H1 (cell line): ENCODE data around the gene INPP5J. TPM values are rescaled to one million over a fixed set of nuclear protein-coding genes. Genes with fewer than 3 reads are reported as not detected.
A peak's percentile ranks its signal among the peaks of the same experiment; 100 is the strongest.

Experiments used
- CTCF ChIA-PET: fragments of 300-600 bp; sonication (Branson Sonifier 250); formaldehyde crosslinking; loops from one replicate; lab custom pipeline; 2021; ENCODE audit not compliant: partially characterized antibody; lab: Charles Lee
- POLR2A ChIA-PET: fragments of 300-600 bp; sonication (Branson Sonifier 250); formaldehyde crosslinking; loops from one replicate; lab custom pipeline; 2021; ENCODE audit warnings: inconsistent platforms; ENCODE audit not compliant: partially characterized antibody; lab: Charles Lee
- DNase-seq, 2 experiments: peaks; one replicate each; pipeline versions ENCODE4 v3.0.0 to v3.0.0-alpha.2; 2010 to 2022; ENCODE audit warnings: low spot score in 2 of 2, low read depth in 1 of 2, mixed read lengths in 1 of 2
- FAIRE-seq: peaks from 2 replicates; lab custom pipeline; 2011; peaks lifted over from hg19 to GRCh38; lab: Jason Lieb, UNC
- H2AFZ ChIP-seq: 2 replicates; pipeline ENCODE4 v1.8.1; 2012; ENCODE audit warnings: low read length, inconsistent platforms
- H2AK5ac ChIP-seq: 2 replicates; pipeline ENCODE4 v1.6.1; 2013; ENCODE audit warnings: low read depth, low read length
- H2BK120ac ChIP-seq: replicated peaks from 2 replicates; pipeline ENCODE3; 2013; ENCODE audit warnings: low read depth, low read length, inconsistent platforms
- H2BK12ac ChIP-seq: 2 replicates; pipeline ENCODE4 v1.6.1; 2013; ENCODE audit warnings: low read depth, low read length
- H2BK15ac ChIP-seq: 2 replicates; pipeline ENCODE4 v1.6.1; 2013; ENCODE audit warnings: low read length
- H2BK20ac ChIP-seq: 2 replicates; pipeline ENCODE4 v1.6.1; 2013; ENCODE audit warnings: low read length
- H2BK5ac ChIP-seq: 2 replicates; pipeline ENCODE4 v1.6.1; 2013; ENCODE audit warnings: low read depth, low read length
- H3K14ac ChIP-seq: 2 replicates; pipeline ENCODE4 v1.6.1; 2013; ENCODE audit warnings: inconsistent platforms; ENCODE audit not compliant: insufficient read length
- H3K18ac ChIP-seq: 2 replicates; pipeline ENCODE4 v1.6.1; 2013; ENCODE audit warnings: low read length; ENCODE audit errors: extremely low read depth
- H3K23ac ChIP-seq: 2 replicates; pipeline ENCODE4 v1.6.1; 2013; ENCODE audit warnings: inconsistent platforms; ENCODE audit not compliant: insufficient read length
- H3K23me2 ChIP-seq: 2 replicates; pipeline ENCODE4 v1.6.1; 2013; ENCODE audit warnings: low read depth, low read length
- H3K27ac ChIP-seq: 2 replicates; pipeline ENCODE4 v1.6.1; 2011; ENCODE audit warnings: low read depth, low read length, inconsistent platforms
- H3K27me3 ChIP-seq, 4 experiments: replicated peaks in 1 of 4; 1 replicate in 1 of 4; 2 replicates in 3 of 4; pipeline versions ENCODE4 v1.6.1 to v1.8.1; 2011 to 2013; ENCODE audit warnings: low read length in 3 of 4, mild to moderate bottlenecking in 3 of 4, inconsistent platforms in 2 of 4, mixed read lengths in 2 of 4, moderate library complexity in 1 of 4; ENCODE audit not compliant: control insufficient read depth in 3 of 4, insufficient read depth in 3 of 4; ENCODE audit errors: extremely low read depth in 1 of 4
- H3K36me3 ChIP-seq, 4 experiments: 2 replicates each; pipeline versions ENCODE4 v1.6.1 to v1.8.1; 2011 to 2013; ENCODE audit warnings: mild to moderate bottlenecking in 4 of 4, low read length in 3 of 4, moderate library complexity in 2 of 4, control low read depth in 1 of 4, inconsistent platforms in 1 of 4; ENCODE audit not compliant: insufficient read depth in 4 of 4, control insufficient read depth in 2 of 4
- H3K4ac ChIP-seq: replicated peaks from 2 replicates; pipeline ENCODE3; 2013; ENCODE audit warnings: low read length, low read depth, mixed read lengths, inconsistent platforms; ENCODE audit not compliant: insufficient read length
- H3K4me1 ChIP-seq, 4 experiments: replicated peaks in 1 of 4; 1 replicate in 1 of 4; 2 replicates in 3 of 4; pipeline versions ENCODE4 v1.6.1 to v1.8.1; 2011 to 2013; ENCODE audit warnings: low read length in 3 of 4, inconsistent platforms in 2 of 4, mixed read lengths in 1 of 4; ENCODE audit not compliant: insufficient read depth in 4 of 4, control insufficient read depth in 3 of 4
- H3K4me2 ChIP-seq, 2 experiments: 2 replicates each; pipeline versions ENCODE4 v1.6.1 to v1.8.1; 2011 to 2013; ENCODE audit warnings: low read depth in 2 of 2, low read length in 2 of 2, control low read depth in 1 of 2, inconsistent platforms in 1 of 2, mild to moderate bottlenecking in 1 of 2; ENCODE audit not compliant: insufficient read depth in 1 of 2
- H3K4me3 ChIP-seq, 4 experiments: fragments of 200-600, 300-600 bp in 1 of 4; sonication (generic), shearing (Covaris generic), sonication (Bioruptor Twin) in 1 of 4; 2 replicates each; pipeline versions ENCODE4 v1.5.1 to v1.8.1; 2011 to 2016; ENCODE audit warnings: low read length in 4 of 4, low read depth in 3 of 4, control low read depth in 2 of 4, inconsistent platforms in 2 of 4, mild to moderate bottlenecking in 2 of 4, mixed read lengths in 1 of 4, moderate library complexity in 1 of 4; ENCODE audit not compliant: insufficient read depth in 2 of 4; ENCODE audit errors: extremely low read depth in 1 of 4
- H3K56ac ChIP-seq: replicated peaks from 2 replicates; pipeline ENCODE3; 2013; ENCODE audit warnings: low read depth, mild to moderate bottlenecking, mixed read lengths, low read length, inconsistent platforms; ENCODE audit not compliant: insufficient read length
- H3K79me1 ChIP-seq: 2 replicates; pipeline ENCODE4 v1.6.1; 2013; ENCODE audit warnings: low read depth, low read length, control low read depth
- H3K79me2 ChIP-seq, 2 experiments: 2 replicates each; pipeline versions ENCODE4 v1.6.1 to v1.8.1; 2012 to 2013; ENCODE audit warnings: low read length in 2 of 2, mild to moderate bottlenecking in 2 of 2, inconsistent platforms in 1 of 2; ENCODE audit not compliant: insufficient read depth in 2 of 2, control insufficient read depth in 1 of 2
- H3K9ac ChIP-seq, 4 experiments: replicated peaks in 1 of 4; 1 replicate in 1 of 4; 2 replicates in 3 of 4; pipeline versions ENCODE4 v1.6.1 to v1.8.1; 2011 to 2013; ENCODE audit warnings: low read depth in 3 of 4, low read length in 3 of 4, control low read depth in 2 of 4, mild to moderate bottlenecking in 2 of 4, moderate library complexity in 2 of 4, inconsistent platforms in 1 of 4; ENCODE audit errors: extremely low read depth in 1 of 4
- H3K9me3 ChIP-seq, 2 experiments: 2 replicates each; pipeline versions ENCODE4 v1.6.1 to v1.8.1; 2012 to 2013; ENCODE audit warnings: mild to moderate bottlenecking in 2 of 2, moderate library complexity in 2 of 2, control low read depth in 1 of 2, inconsistent platforms in 1 of 2, low read depth in 1 of 2, low read length in 1 of 2, mixed read lengths in 1 of 2; ENCODE audit not compliant: insufficient read depth in 2 of 2
- H4K20me1 ChIP-seq, 2 experiments: replicated peaks in 1 of 2; 2 replicates each; pipeline versions ENCODE3 to v1.8.1; 2011 to 2013; ENCODE audit warnings: inconsistent platforms in 2 of 2, low read length in 2 of 2, mild to moderate bottlenecking in 1 of 2; ENCODE audit not compliant: insufficient read depth in 2 of 2, control insufficient read depth in 1 of 2
- H4K5ac ChIP-seq: 2 replicates; pipeline ENCODE4 v1.6.1; 2013; ENCODE audit warnings: low read length, low read depth, mixed read lengths, inconsistent platforms; ENCODE audit not compliant: insufficient read length
- H4K8ac ChIP-seq: 2 replicates; pipeline ENCODE4 v1.8.0; 2013; ENCODE audit warnings: mild to moderate bottlenecking, moderate library complexity, low read length, inconsistent platforms; ENCODE audit not compliant: insufficient read depth; ENCODE audit errors: extremely low read depth
- H4K91ac ChIP-seq: replicated peaks from 2 replicates; pipeline ENCODE3; 2013; ENCODE audit warnings: low read length, mixed read lengths, inconsistent platforms; ENCODE audit not compliant: insufficient read length
- BRCA1 ChIP-seq: IDR thresholded peaks from 2 replicates; pipeline ENCODE4 v1.6.1; 2012; ENCODE audit warnings: low read depth, low read length, improper control_type of control experiment
- CHD1 ChIP-seq: IDR thresholded peaks from 2 replicates; pipeline ENCODE4 v1.6.1; 2012; ENCODE audit warnings: low read depth, low read length, improper control_type of control experiment
- CREB1 ChIP-seq: IDR thresholded peaks from 2 replicates; pipeline ENCODE4 v1.6.1; 2012; ENCODE audit warnings: inconsistent platforms
- HDAC6 ChIP-seq: IDR thresholded peaks from one replicate; pipeline ENCODE4 v1.7.1; 2012; ENCODE audit warnings: low read depth, mild to moderate bottlenecking, inconsistent platforms, low read length, moderate library complexity
- JUN ChIP-seq: IDR thresholded peaks from 2 replicates; pipeline ENCODE4 v1.6.1; 2011; ENCODE audit warnings: low read depth, mild to moderate bottlenecking, improper control_type of control experiment, low read length
- POLR2AphosphoS5 ChIP-seq: IDR thresholded peaks from 2 replicates; pipeline ENCODE4 v1.6.1; 2011; ENCODE audit warnings: low read depth, low read length
- SAP30 ChIP-seq: fragments of 300-600 bp; sonication (generic); IDR thresholded peaks from 2 replicates; pipeline ENCODE4 v1.7.1; 2012; ENCODE audit warnings: low read length, moderate library complexity, mild to moderate bottlenecking, inconsistent platforms; ENCODE audit not compliant: insufficient read depth, insufficient replicate concordance
- SRF ChIP-seq: IDR thresholded peaks from 2 replicates; pipeline ENCODE4 v1.6.1; 2011; ENCODE audit warnings: mild to moderate bottlenecking, low read depth, low read length, moderate library complexity
- TAF7 ChIP-seq: optimal IDR thresholded peaks from 2 replicates; pipeline ENCODE3; 2011; ENCODE audit warnings: low read depth, mild to moderate bottlenecking, inconsistent platforms, low read length, moderate library complexity, borderline replicate concordance
- TBP ChIP-seq: IDR thresholded peaks from 2 replicates; pipeline ENCODE4 v1.6.1; 2011; ENCODE audit warnings: low read depth, low read length, improper control_type of control experiment
- whole genome bisulfite sequencing, 2 experiments: shearing (Covaris generic) in 1 of 2; methylation state at CpG; one replicate each; pipeline versions ENCODE4 v1.1.6 to v1.1.7; 2013 to 2015; ENCODE audit warnings: low lambda C conversion rate in 2 of 2, mixed read lengths in 2 of 2, inconsistent platforms in 1 of 2, low coverage in 1 of 2, missing lambda C conversion rate in 1 of 2; ENCODE audit not compliant: insufficient replicate concordance in 2 of 2, insufficient coverage in 1 of 2, insufficient read length in 1 of 2; ENCODE audit errors: extremely low coverage in 1 of 2, missing lambda C conversion rate in 1 of 2; 5-methylcytosine and 5-hydroxymethylcytosine counted together
- polyA plus RNA-seq, 7 experiments: library from polyadenylated mRNA; depleted of rRNA in 3 of 7; stranded (reverse) in 5 of 7; unstranded in 2 of 7; fragments of >200 nt in 5 of 7; fragments of 200-250 nt in 2 of 7; gene quantifications; 1 replicate in 5 of 7; 2 replicates in 1 of 7; 4 replicates in 1 of 7; pipeline versions ENCODE4 v1.2.1 to v1.2.3, GENCODE V29; 2011 to 2013; ENCODE audit warnings: missing spikeins in 2 of 7, mixed read lengths in 2 of 7
- total RNA-seq: library from RNA; stranded (reverse); fragmentation: NEBNext Ultra II Directional; extraction: Animal tissue kit (Norgen Biotek cat#: 25700); gene quantifications from 2 replicates; pipeline ENCODE4 v1.2.1, GENCODE V29; 2021
- TF ChIP-seq, protein P1 (sequence below): IDR thresholded peaks from 2 replicates; pipeline ENCODE4 v1.6.1; 2012; ENCODE audit warnings: inconsistent platforms

INPP5J gene
- total and polyA plus RNA-seq, 2 of the 8 experiments (the other 6 are each of a cell fraction or from before 2014, with no cell fraction given) = 5.4 to 6.0 TPM

DNA sequence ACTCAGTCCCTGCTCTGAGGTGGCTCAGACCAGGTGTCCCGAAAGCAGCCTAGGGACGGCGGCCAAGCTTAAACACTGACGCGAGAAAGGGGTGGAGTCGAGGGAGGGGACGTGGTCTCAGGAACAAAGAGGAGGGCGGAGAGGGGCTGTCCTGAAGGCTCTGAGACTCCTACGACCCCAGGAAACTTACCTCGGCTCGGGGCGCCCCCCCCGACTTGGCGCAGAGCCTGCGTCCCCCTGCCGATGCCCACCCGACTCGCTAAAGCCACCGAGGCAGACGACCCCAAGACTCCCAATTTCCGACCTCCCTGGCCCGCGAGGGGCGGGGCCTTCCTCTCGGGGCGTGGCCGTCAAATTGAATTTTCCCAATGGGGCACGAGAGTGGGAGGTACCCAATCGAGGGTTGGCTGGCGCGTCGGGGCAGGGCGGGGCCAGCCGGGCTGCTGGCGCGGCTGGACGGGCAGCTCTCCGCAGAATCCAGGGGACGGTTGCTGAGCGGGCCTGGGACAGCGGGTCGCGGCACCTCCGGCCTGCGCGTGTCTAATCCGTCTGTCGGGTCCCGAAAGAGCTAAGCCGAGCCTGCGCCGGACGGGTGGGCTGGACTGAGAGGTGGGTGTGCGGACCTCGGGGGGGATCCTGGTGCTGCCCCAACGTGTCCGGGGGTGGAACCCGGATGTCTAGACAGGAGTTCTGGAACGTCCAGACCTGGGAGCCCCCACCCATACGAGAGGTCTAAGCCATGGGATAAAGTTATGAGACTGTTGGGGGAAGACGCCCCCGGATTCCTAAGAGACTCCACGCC is 41.7 kb upstream of the INPP5J start, which contains the start of gene SMTN:
TSS of gene SMTN (plus strand) at position 471 of the 802 bp plus-strand sequence. CDS start 1,941 bp downstream, outside the sequence.
- Histone ChIP-seq H2AK5ac (no peak within 1 kb of the TSS), H3K56ac (peak within 1 kb of the TSS; percentile 36), H3K79me1 (no peaks in the 10 kb centered on the region; the same call in 1 of the 2 replicates), H3K4ac (no peak within 1 kb of the TSS), H3K36me3 (no peaks in the 10 kb centered on the region), H2BK120ac (no peak within 1 kb of the TSS), H2BK15ac (0 out of 2 replicates have a peak within 1 kb of the TSS, but pooled peaks have one; percentile 50), H2BK20ac (no peak within 1 kb of the TSS), H3K27ac (peak within 1 kb of the TSS; percentile 84; the same call in 1 of the 2 replicates), H4K5ac (peak within 1 kb of the TSS; percentile 61), H4K8ac (peak within 1 kb of the TSS; percentile 93), H3K9ac (peak within 1 kb of the TSS; percentile 77 to 89 (median 84)), H4K91ac (no peak within 1 kb of the TSS), H4K20me1 (peaks cover 3 to 7% of the 10 kb centered on the region in 2 experiments), H3K79me2 (peaks cover 0 to 9% of the 10 kb centered on the region in 2 experiments; a peak in 1 of 4 replicates), H3K4me3 (peak within 1 kb of the TSS; percentile 69 to 80 (median 74)), H3K4me1 (peaks cover 0 to 27% (median 16%) of the 10 kb centered on the region in 4 experiments; a peak in 6 of 7 replicates), H2AFZ (no peak within 1 kb of the TSS), H3K23ac (no peak within 1 kb of the TSS), H3K23me2 (peaks cover 14% of the 10 kb centered on the region), H3K27me3 (peaks cover 0 to 5% (median 2%) of the 10 kb centered on the region in 4 experiments; a peak in 3 of 7 replicates), H3K18ac (peak within 1 kb of the TSS; percentile 79), H2BK5ac (peak within 1 kb of the TSS; percentile 76), H3K9me3 (no peaks in the 10 kb centered on the region), H2BK12ac (peak within 1 kb of the TSS; percentile 1; the same call in 1 of the 2 replicates), H3K14ac (no peak within 1 kb of the TSS), H3K4me2 (peak within 1 kb of the TSS; percentile 82)
- DNase-seq (peak; percentile 79 to 99), FAIRE-seq (peak; percentile 52)
- CTCF ChIA-PET = interaction anchor here (0.6 to 13.3 kb wide), 6 partner anchors 17 to 134 kb away, joined by 3 to 207 read pairs (median 5); partner anchors contain the start of gene SELENOM
- 1% methylated on average over 40 of the region's 63 CpGs; no CpG with 5 or more reads in 1 of the 2 experiments for WGBS, 2 experiments
- POLR2A ChIA-PET = interaction anchor here (0.5 to 12.2 kb wide), 11 partner anchors 10 to 172 kb away, joined by 3 to 220 read pairs (median 3); partner anchors contain the start of genes MORC2 and TUG1
- TF ChIP-seq, protein P1, sequence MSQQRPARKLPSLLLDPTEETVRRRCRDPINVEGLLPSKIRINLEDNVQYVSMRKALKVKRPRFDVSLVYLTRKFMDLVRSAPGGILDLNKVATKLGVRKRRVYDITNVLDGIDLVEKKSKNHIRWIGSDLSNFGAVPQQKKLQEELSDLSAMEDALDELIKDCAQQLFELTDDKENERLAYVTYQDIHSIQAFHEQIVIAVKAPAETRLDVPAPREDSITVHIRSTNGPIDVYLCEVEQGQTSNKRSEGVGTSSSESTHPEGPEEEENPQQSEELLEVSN = peak; percentile 19; the same call in 1 of the 2 replicates
- TF ChIP-seq HDAC6 (no peak), CREB1 (peak; percentile 67; the same call in 1 of the 2 replicates), CHD1 (no peak), TAF7 (peak; percentile 54), SAP30 (no peak), SRF (no peak), POLR2AphosphoS5 (peak; percentile 89), BRCA1 (no peak), TBP (peak; percentile 90), JUN (no peak)
